ENCODE results near the gene WFIKKN1.

GRCh38 chr16:677316-678190, 46.8 kb downstream of the WFIKKN1 start:
- TF ChIP-seq CTCF (IDR thresholded peaks at IDR 0.05) (no peak), EZH2 (IDR thresholded peaks at IDR 0.05; ENCODE audit: borderline replicate concordance, insufficient read depth, low read depth, low read length, poor library complexity, severe bottlenecking) (no peak)

Measured in B cell (primary cell).